Panc1 (cell line): ENCODE measurements around the gene MTMR12.

Experiments
- CTCF ChIP-seq: fragments of 450-650 bp; IDR thresholded peaks from 2 replicates; pipeline ENCODE4 v1.5.1; 2017; ENCODE audit warnings: mild to moderate bottlenecking
- POLR2AphosphoS5 ChIP-seq: IDR thresholded peaks from 2 replicates; pipeline ENCODE4 v1.6.1; 2012; ENCODE audit warnings: mild to moderate bottlenecking, low read depth, low read length, moderate library complexity
- REST ChIP-seq, 2 experiments: IDR thresholded peaks; 2 replicates each; pipeline ENCODE4 v1.6.1; 2011 to 2012; ENCODE audit warnings: low read depth in 2 of 2, control low read depth in 1 of 2, low read length in 1 of 2, mild to moderate bottlenecking in 1 of 2, moderate library complexity in 1 of 2; ENCODE audit not compliant: insufficient read depth in 1 of 2
- SIN3A ChIP-seq: IDR thresholded peaks from 2 replicates; pipeline ENCODE4 v1.6.1; 2012; ENCODE audit warnings: low read depth, mild to moderate bottlenecking, low read length, moderate library complexity, borderline replicate concordance; ENCODE audit not compliant: insufficient read depth
- TCF7L2 ChIP-seq: IDR thresholded peaks from 2 replicates; pipeline ENCODE4 v1.6.1; 2011; ENCODE audit warnings: mild to moderate bottlenecking, low read depth, low read length, inconsistent platforms

GRCh38 chr5:32280656-32281081 is 32.1 kb downstream of the MTMR12 start:
- TF ChIP-seq CTCF (no peak), POLR2AphosphoS5 (no peak), REST (IDR thresholded peaks at IDR 0.05; ENCODE audit: insufficient read depth in 1 of 2, low read depth in 2 of 2, low read length in 1 of 2) (no peak), SIN3A (no peak), TCF7L2 (no peak)
